Breast epithelium (tissue), 3 donors: Measurements from ENCODE around the gene UQCRC2.

Experiments used
- POLR2A ChIP-seq: fragments of 450-650 bp; IDR thresholded peaks from one replicate; pipeline ENCODE4 v1.6.1; 2016; ENCODE audit warnings: antibody characterized with exemption, mild to moderate bottlenecking, moderate library complexity
- POLR2AphosphoS5 ChIP-seq, 3 donors: sonication (generic); formaldehyde crosslinking; IDR thresholded peaks; one replicate each; pipeline ENCODE4 v1.6.1; 2017; ENCODE audit warnings: antibody characterized with exemption in 3 of 3

DNA sequence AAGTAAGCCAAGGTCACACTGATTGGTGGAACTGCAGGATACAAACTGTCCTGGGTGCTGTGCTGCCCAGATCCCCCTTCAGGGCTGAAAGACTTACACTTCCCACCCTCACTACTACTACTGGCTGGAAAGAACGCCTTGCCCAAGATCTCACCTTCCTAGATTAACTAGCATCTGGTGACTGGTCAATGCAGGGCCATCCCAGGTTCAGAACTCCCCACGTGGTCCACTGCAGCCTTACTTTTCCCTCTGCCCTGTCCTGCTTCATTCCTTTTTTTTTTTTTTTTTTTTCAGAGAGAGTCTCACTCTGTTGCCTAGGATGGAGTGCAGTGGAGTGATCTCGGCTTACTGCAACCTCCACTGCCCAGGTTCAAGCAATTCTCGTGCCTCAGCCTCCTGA, 50.0 kb downstream of the UQCRC2 start:
- TF ChIP-seq POLR2AphosphoS5 (IDR thresholded peaks at IDR 0.05): no peak
- no peak for TF ChIP-seq POLR2A
